Adrenal gland (tissue), 5 donors: ENCODE data around the gene ANKRD60.

Experiments
- POLR2A ChIP-seq, 2 donors: fragments of 450-650 bp; IDR thresholded peaks; one replicate each; pipeline ENCODE4 v1.6.1; 2017; ENCODE audit warnings: antibody characterized with exemption in 2 of 2, mild to moderate bottlenecking in 2 of 2, moderate library complexity in 1 of 2
- TF ChIP-seq, protein P1 (sequence below), 6 experiments: fragments of 450-650 bp in 4 of 6; fragments of 200-600 bp in 2 of 6; sonication (generic) in 1 of 6; IDR thresholded peaks; 1 replicate in 5 of 6; 2 replicates in 1 of 6; pipeline versions ENCODE4 v1.5.1 to v1.8.0; 2016 to 2021; ENCODE audit warnings: antibody characterized with exemption in 6 of 6, mild to moderate bottlenecking in 2 of 6, moderate library complexity in 1 of 6
- donor health status: DM: no; HTN: no; CAD: no.

DNA sequence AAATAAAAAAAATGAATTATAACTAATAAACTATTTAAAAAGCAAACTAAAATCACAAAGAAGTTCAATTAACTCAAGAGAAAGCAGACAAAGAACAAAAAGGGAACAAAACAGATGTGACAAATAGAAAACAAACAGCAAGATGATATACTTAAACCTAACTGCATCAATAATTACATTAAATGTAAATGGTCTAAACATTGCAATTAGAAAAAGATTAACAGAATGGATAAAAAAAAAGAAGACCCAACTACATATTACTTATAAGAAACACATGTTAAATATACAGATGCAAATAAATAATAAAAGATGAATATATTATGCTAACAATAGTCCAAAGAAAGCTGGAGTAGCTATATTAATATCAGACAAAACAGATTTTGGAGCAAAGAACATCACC is 45.9 kb upstream of the ANKRD60 start:
- TF ChIP-seq, protein P1, sequence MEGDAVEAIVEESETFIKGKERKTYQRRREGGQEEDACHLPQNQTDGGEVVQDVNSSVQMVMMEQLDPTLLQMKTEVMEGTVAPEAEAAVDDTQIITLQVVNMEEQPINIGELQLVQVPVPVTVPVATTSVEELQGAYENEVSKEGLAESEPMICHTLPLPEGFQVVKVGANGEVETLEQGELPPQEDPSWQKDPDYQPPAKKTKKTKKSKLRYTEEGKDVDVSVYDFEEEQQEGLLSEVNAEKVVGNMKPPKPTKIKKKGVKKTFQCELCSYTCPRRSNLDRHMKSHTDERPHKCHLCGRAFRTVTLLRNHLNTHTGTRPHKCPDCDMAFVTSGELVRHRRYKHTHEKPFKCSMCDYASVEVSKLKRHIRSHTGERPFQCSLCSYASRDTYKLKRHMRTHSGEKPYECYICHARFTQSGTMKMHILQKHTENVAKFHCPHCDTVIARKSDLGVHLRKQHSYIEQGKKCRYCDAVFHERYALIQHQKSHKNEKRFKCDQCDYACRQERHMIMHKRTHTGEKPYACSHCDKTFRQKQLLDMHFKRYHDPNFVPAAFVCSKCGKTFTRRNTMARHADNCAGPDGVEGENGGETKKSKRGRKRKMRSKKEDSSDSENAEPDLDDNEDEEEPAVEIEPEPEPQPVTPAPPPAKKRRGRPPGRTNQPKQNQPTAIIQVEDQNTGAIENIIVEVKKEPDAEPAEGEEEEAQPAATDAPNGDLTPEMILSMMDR (IDR thresholded peaks at IDR 0.05) = no peak
- no peak for TF ChIP-seq POLR2A (IDR thresholded peaks at IDR 0.05)
